Ishikawa (cell line): ENCODE measurements around the gene SPTAN1.

Experiments used
- CEBPB ChIP-seq: IDR thresholded peaks from 2 replicates; pipeline ENCODE4 v1.6.1; 2012
- CREB1 ChIP-seq: IDR thresholded peaks from 2 replicates; pipeline ENCODE4 v1.6.1; 2012; ENCODE audit warnings: low read depth
- TAF1 ChIP-seq: IDR thresholded peaks from 2 replicates; pipeline ENCODE4 v1.6.1; 2012; ENCODE audit warnings: low read depth, mild to moderate bottlenecking
- TEAD4 ChIP-seq: IDR thresholded peaks from 2 replicates; pipeline ENCODE4 v1.6.1; 2012
- YY1 ChIP-seq: IDR thresholded peaks from 2 replicates; pipeline ENCODE4 v1.6.1; 2012; ENCODE audit warnings: low read depth
- TF ChIP-seq, protein P1 (sequence below): IDR thresholded peaks from 2 replicates; pipeline ENCODE4 v1.6.1; 2012
- TF ChIP-seq, protein P2 (sequence below): IDR thresholded peaks from 2 replicates; pipeline ENCODE4 v1.6.1; 2012; ENCODE audit warnings: low read depth, mild to moderate bottlenecking

DNA sequence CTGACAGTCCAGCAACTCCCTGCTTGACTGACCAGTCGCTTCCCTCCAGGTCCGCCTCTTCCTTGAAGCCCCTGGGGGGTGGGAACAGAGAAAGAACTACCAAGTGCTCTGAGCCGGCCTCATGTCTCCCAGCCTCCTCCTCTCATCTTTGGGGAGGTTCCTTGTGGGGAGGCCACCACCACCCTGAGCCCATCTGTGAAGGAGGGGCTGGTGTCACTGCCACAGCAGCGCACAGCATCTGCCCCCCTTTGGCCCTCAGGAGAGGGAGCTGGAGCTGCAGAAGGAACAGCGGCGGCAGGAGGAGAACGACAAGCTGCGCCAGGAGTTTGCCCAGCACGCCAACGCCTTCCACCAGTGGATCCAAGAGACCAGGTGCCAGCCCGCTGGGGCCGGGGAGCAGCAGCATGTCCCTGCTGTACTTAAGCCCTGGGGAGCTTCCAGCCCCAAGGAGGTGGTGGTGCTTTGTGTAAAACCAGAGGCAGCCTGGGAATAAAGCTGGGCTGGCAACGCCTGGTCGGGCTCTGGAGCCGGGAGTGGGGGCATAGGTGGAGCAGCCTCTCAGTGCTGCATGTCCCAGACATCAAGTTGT, 74.8 kb downstream of the SPTAN1 start:
- TF ChIP-seq YY1 (no peak), CEBPB (no peak), TEAD4 (no peak), CREB1 (no peak), TAF1 (no peak)
- TF ChIP-seq, protein P1, sequence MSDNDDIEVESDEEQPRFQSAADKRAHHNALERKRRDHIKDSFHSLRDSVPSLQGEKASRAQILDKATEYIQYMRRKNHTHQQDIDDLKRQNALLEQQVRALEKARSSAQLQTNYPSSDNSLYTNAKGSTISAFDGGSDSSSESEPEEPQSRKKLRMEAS: no peak
- TF ChIP-seq, protein P2, sequence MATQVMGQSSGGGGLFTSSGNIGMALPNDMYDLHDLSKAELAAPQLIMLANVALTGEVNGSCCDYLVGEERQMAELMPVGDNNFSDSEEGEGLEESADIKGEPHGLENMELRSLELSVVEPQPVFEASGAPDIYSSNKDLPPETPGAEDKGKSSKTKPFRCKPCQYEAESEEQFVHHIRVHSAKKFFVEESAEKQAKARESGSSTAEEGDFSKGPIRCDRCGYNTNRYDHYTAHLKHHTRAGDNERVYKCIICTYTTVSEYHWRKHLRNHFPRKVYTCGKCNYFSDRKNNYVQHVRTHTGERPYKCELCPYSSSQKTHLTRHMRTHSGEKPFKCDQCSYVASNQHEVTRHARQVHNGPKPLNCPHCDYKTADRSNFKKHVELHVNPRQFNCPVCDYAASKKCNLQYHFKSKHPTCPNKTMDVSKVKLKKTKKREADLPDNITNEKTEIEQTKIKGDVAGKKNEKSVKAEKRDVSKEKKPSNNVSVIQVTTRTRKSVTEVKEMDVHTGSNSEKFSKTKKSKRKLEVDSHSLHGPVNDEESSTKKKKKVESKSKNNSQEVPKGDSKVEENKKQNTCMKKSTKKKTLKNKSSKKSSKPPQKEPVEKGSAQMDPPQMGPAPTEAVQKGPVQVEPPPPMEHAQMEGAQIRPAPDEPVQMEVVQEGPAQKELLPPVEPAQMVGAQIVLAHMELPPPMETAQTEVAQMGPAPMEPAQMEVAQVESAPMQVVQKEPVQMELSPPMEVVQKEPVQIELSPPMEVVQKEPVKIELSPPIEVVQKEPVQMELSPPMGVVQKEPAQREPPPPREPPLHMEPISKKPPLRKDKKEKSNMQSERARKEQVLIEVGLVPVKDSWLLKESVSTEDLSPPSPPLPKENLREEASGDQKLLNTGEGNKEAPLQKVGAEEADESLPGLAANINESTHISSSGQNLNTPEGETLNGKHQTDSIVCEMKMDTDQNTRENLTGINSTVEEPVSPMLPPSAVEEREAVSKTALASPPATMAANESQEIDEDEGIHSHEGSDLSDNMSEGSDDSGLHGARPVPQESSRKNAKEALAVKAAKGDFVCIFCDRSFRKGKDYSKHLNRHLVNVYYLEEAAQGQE: no peak
